NCI-H748 (cell line): Measurements from ENCODE around the gene TAP1.

Experiments
- DNase-seq: peaks from one replicate; lab custom pipeline; 2025; ENCODE audit not compliant: unreplicated experiment; lab: John Stamatoyannopoulos, UW

Gene TAP1

DNA sequence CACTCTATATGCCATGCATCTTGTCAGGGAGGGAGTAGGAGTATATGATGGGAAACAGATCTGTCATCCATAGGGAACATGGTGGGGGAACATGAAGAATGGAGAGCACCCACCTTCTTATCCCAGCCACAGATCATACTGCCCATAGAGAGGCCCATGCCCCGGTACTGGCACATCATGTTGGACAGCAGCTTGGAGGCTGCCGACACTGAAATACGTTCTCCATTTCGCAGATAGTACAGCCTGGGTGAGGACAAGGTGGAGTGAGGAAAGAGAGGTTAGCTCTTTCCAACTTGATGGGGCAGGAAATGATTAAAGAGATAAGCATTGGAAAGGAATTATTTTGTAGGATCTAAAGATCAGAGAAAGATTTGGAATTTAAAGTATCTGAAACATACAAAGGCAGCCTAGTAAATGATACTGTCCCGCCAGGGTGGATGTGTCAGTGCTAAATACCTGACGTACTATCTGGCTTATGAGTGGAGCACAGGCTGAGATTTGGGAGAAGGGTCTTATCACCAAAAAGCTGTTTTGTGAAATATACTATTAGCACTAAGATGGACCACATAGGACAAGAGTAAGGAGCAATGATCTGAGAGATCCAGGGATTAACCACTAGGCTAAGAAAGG is 11.4 kb downstream of the TAP1 start:
- DNase-seq: no peak

DNA sequence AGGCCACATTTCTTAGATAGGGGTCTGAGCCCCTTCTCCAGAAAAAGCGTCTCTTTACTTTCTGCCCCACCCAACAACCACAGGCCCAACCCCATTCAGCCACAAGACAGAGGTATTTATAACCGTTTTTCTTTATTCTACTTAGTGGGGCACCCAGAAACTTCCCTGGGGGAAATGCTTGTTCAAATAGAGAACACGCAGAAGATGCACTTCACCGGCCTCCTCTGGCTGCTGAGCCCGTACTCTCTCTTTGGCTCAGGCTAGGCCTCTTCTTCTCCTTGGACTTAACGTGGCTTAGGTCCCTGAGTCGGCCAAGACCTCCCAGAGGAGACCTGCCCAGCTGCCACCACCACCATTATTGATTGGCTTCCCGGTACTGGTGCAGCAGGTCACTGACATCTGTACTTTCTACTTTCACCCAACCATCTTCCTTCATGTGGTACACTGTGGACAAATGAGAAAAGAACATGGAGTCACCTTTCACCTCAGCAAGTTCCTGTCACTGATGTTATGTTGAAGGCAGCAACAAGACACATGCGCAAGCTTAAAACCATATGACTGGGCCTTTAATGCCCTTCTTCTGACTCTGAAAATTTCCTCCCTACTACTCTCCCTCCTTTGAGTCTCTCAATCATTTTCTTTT is 12.8 kb downstream of the TAP1 start:
- no peak for DNase-seq

GRCh38 chr6:32839356-32839755 is 14.1 kb downstream of the TAP1 start:
- no peak for DNase-seq

DNA sequence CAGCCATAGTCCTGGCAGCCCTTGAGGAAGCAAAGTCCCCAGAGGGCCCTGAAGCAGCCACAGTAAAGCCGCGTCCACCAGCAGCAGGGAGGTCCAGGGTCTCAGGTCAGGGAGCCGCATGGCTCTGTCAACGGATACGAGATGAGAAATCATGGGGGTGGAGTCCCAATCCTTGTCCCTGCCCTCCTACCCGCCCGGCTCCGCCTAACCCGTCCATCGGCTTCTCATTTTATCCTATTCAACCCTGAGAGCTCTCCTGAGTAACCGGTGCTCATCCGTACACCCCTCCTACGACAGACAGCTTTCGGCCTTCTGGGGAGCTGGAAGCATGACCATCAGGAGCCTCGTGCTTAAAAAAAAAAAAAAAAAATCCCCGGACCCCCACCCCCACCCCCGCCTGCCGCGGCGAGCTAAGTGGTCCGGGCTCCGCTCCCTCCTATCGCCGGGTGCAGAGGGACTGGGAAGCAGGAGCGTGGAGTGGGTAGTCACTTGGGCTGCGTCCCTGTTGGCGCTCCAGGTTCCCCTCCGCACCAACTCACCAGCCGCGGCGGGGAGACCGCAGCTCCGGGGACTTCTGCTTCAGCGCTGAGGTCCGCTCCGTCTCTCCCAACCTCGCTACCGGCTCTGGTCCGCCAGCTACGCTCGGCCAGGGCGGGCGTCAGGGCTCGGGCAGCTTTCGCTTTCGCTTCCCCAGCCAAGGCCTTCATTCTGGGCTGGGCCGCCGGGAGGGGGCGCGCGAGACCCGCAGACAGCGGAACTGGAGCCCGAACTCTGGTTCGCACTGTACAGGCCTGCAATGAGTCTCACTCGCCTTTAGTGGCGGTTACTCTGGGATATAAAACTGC is 15.2 kb downstream of the TAP1 start, which contains the start of gene TAP2:
Gene TAP2, minus strand, starts transcription at position 626 of the 845 bp plus-strand sequence. Its CDS starts 506 bp downstream, at position 120.
- peak; percentile 92 for DNase-seq

DNA sequence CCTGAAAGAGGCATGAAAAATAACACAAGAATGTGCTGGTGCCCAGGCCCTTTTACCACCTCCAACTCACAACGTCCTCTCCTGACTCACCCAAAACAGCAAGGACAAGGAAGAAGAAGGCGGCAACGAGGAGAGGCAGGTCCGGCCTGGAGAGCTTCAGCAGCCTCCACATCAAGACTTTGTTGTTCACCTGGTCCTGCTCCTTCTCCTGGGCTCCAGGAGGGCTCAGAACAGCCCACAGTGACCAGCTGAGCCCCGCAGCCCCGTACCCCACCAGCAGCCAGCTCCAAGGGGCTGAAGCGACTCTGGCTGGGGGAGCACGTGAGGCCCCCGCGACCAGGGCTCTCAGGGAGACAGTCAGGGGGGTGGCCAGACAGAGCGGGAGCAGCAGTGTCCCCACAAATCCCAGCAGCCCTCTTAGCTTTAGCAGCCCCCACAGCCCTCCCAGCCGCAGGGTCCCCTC is 15.8 kb downstream of the TAP1 start:
- DNase-seq: no peak

- no peak for DNase-seq
These were observed 16.6 kb downstream of the TAP1 start for GRCh38 chr6:32836873-32837272.

DNA sequence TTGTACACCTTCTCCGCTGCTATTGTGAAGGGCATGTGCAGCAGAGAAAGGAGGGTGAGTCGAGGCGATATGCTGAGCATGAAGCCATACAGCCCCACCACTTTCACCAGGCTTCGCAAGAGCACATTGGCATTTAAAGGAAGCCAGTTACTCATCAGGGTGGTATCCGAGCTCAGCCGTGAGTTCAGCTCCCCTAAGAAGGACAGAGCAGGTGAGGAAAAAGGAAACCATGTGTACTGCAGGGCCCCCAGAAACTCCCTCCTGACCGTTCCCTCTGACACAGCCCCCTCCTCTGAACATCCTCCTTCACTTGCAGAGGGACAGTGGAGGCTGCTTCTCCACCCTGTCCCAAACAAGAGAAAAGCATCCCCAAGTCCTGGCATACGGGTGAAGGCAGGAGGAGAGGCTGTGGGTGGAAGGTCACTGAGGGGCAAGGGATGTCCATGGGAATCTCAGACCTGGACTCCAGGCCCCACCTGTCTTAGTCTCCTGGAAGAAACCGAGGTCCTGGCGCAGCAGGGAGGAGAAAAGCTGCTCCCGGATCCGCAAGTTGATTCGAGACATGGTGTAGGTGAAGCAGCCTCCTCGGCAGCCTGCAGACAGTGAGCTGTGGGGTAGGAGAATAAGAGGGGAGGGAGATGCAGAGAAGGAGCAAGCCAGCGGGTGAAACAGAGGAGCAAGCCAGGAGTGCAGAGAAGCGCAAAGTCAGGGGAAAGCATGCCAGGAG is 18.2 kb downstream of the TAP1 start:
- DNase-seq: no peak

DNA sequence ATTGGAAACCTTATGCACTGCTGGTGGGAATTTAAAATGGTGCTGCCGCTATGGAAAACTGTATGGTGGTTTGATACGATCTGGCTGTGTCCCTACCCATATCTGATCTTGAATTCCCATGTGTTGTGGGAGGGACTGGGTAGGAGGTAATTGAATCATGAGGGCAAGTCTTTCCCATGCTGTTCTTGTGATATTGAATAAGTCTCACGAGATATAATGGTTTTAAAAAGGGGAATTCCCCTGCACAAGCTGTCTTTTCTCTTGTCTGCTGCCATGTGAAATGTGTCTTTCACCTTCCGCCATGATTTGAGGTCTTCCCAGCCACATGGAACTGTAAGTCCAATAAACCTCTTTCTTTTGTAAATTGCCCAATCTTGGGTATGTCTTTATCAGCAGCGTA is 19.8 kb downstream of the TAP1 start:
- no peak for DNase-seq

- DNase-seq: no peak
These were observed 21.0 kb downstream of the TAP1 start for GRCh38 chr6:32832535-32832934.

GRCh38 chr6:32830936-32831335 is 22.6 kb downstream of the TAP1 start:
- no peak for DNase-seq

GRCh38 chr6:32830017-32830416 is 23.5 kb downstream of the TAP1 start:
- no peak for DNase-seq

- DNase-seq: no peak
These were observed 24.0 kb downstream of the TAP1 start for GRCh38 chr6:32829495-32829894.

DNA sequence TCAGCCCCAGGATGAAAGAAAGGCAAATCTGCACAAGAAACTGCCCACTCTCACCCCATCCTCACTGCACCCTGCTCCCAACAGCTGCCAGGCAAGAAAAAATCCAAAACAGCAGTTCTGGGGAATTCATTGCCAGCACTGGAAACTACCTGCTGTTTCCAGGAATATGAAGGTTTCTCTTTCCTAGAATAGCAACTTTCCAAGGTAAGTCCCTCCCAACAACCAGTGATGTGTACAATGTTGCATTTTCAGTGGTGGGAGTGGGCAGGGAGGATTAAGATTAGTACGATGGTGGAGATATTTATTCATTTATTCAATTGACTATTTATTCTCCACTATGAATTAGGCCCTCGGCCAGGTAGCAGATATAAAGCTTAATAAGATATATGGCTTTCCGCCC is 26.5 kb downstream of the TAP1 start:
- no peak for DNase-seq

DNA sequence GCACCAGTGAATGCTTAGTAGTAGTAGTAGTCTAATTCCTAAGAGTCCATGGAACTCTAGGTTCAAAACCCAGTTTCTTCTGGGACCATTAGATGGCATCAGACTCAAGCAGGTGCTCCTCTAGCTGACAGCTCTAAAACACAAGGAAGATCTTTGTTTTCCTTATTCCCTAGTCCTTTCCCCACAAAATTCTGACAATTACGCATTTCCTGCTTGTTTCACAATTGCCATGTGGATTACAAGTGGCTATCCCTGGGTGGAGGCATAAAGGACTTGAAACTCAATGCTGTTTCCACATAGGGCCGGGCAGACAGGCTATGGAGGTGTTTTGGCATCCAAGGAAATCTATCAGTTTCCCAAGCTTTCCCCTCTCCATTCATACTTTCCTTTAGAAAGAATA is 27.5 kb downstream of the TAP1 start:
- peak; percentile 24 for DNase-seq

DNA sequence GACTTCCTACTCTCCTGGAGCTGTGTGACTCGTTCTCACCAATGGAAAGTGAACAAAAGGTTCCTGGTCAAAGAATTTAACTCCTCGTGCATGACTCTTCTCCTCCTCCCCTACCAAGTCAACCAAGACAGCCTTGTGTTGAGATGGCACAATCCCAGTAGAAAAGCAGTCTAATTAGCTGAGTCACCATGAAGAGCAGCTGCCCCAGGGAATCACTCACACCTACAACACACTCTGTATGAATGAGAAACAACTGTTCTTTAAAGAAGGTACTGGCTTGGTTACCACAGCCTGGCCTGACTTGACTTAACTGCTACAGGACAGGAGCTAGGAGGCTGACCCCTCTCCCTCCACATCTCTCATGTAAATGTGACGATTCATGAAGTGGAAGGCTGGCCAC is 33.8 kb downstream of the TAP1 start:
- DNase-seq: no peak

DNA sequence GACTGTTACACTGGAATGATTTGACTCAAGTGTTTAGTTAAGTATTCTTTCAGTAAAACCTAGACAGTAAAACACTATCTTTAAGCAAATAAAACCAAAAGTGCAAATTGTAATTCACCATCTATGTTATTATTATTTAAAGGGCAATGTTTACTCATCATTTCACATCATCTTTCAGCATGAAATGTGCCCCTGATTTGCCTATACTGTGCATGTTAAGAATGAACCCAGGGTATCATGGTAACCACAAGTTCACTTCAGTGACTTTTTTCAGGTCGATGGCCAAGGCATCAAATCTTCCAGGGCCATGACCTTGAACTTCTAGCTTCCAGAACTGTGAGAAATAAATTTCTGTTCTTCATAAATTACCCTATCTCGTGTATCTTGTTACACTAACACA is 34.6 kb downstream of the TAP1 start:
- no peak for DNase-seq

DNA sequence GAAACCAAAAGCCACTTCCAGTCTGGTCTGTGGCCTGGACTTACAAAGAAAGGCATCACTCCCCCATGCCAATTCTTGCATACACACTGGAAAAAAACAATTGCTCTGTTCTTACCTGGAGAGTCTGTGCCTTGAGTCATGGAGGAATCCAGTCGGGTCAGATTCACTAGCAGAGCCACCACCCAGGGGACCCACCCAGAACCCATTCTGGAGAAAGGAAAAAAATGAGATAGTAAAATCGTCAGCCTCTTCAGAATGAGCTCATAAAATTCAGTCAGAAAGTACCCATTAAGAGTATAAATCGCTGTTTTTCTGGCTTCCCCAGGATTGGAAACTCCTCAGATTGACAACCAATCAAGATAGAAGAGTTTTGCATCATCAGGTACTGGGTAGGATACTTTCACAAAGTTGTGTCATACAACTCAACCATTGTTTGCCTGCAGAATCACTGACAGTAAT is 36.7 kb downstream of the TAP1 start, which contains the start of gene HLA-DOB:
Gene HLA-DOB, minus strand, starts transcription at position 257 of the 459 bp plus-strand sequence. Its CDS starts 51 bp downstream, at position 206.
- no peak for DNase-seq

GRCh38 chr6:32815996-32816395 is 37.5 kb downstream of the TAP1 start:
- DNase-seq: no peak

DNA sequence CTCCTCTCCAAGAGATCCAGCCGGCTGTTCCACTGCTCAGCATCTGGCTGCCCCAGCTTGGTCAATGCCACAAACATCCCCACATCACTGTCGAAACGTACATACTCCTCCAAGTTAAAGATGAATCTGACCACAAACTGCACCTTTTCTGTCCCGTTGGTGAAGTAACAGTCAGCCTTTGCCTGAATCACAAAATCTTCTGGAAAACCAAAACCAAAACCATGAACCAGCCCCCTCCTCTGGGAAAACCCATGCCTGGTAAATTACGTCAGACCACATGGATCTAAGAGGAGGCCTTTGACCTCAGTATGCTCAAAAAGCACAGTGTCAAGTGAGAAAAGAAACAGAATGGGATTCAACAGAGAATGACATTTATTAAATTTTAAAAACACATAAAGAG is 38.4 kb downstream of the TAP1 start:
- no peak for DNase-seq

- no peak for DNase-seq
These were observed 39.4 kb downstream of the TAP1 start for GRCh38 chr6:32814145-32814544.

DNA sequence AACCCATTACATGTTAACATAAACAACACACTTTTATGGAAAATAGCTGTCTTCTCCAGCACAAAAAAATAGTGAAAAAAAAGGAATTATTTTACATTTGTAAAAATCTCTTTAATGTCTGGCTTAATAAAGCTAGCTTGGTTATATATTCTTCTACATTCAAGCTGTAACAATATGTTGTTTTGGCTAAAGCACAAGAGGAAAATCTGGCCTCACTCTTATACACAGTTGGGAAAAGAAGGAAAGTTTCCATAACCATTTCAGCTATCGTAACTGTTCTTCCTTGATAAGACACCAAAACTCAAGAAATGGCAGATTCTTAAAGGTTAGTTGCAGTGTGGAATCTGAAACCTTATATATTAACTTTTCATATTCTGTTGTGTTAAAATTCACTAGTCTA is 44.3 kb downstream of the TAP1 start:
- no peak for DNase-seq
